GM13976 (cell line): ENCODE results near the gene CRHR1.
"Not testable (repeated sequence)": the region's sequence is repeated elsewhere in the genome, so short reads cannot be mapped to it uniquely, and the experiment has no call there.

Experiments used
- DNase-seq: peaks from one replicate; pipeline ENCODE4 v3.0.0; 2012; ENCODE audit warnings: low spot score
- in situ Hi-C: fragments of 300-500 bp; cut with MboI; formaldehyde crosslinking; loops from one replicate; pipeline ENCODE4 v1.12.0; 2022; ENCODE audit warnings: low sequenced_read_pairs, mixed read lengths, inconsistent platforms; ENCODE audit not compliant: unreplicated experiment
- TF ChIP-seq, protein P1 (sequence below): IDR thresholded peaks from 2 replicates; pipeline ENCODE4 v1.5.1; 2012; ENCODE audit warnings: borderline replicate concordance, mild to moderate bottlenecking; ENCODE audit not compliant: insufficient read depth; ENCODE audit errors: extremely low read depth, missing control alignments, control extremely low read depth

Gene CRHR1

DNA sequence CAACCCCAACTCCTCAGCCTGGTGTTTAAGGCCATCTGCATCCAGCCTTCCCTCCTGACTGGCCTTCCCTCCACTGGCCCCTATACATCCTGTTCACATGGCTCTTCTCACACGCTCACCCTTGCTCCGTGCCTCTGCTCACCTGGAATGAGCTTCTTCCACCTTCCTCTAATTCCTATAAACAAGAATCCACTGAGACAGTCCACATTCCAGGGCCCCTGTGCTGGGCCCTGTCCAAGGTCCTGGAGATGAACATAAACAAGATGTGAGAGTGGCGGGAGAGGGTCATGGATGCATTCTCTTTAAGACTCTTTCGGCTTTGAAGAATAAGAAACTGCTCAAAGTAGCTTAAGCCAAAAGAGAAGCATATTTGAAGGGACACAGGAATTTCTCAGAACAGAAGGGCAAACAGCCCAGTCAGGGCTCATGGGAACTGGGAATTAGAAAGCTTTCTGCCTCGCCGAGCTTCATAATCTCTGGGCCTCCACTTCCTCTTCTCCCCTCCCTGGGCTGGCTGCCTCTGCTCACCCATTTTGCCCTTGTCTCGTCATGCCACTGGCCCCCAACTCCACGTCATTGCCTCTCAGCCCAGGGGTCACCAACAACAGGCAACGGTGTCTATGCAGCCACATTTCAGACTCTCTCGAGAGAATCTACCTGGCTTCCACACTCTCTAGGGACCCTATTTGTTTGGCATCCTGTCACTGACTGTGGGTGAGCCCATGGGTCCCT lies 74.0 kb downstream of the CRHR1 start:
- in situ Hi-C loops, result no loop called here
- TF ChIP-seq, protein P1, sequence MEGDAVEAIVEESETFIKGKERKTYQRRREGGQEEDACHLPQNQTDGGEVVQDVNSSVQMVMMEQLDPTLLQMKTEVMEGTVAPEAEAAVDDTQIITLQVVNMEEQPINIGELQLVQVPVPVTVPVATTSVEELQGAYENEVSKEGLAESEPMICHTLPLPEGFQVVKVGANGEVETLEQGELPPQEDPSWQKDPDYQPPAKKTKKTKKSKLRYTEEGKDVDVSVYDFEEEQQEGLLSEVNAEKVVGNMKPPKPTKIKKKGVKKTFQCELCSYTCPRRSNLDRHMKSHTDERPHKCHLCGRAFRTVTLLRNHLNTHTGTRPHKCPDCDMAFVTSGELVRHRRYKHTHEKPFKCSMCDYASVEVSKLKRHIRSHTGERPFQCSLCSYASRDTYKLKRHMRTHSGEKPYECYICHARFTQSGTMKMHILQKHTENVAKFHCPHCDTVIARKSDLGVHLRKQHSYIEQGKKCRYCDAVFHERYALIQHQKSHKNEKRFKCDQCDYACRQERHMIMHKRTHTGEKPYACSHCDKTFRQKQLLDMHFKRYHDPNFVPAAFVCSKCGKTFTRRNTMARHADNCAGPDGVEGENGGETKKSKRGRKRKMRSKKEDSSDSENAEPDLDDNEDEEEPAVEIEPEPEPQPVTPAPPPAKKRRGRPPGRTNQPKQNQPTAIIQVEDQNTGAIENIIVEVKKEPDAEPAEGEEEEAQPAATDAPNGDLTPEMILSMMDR, result no peak
- DNase-seq, result no peak

DNA sequence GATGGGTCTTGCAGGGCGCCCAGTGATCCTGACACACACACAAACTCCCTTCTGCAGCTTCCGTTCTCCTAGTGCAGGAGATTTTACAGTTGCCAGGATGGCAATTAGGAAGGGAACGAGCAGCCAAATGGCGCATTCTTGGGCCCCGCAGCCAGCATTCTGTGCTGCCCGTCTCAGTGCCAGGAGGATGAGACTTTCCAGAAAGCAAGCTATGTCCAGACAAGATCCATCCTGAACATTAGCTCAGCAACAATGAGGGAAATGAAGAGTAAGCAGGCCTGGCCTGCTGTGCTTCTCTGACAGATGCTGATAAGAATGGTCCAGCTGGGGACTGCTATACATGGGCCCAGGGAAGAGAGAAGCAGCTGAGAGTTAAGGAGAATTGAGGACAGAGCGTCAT lies 77.0 kb downstream of the CRHR1 start:
- no peak for DNase-seq
- in situ Hi-C loops, result no loop called here
- TF ChIP-seq, protein P1, result no peak

DNA sequence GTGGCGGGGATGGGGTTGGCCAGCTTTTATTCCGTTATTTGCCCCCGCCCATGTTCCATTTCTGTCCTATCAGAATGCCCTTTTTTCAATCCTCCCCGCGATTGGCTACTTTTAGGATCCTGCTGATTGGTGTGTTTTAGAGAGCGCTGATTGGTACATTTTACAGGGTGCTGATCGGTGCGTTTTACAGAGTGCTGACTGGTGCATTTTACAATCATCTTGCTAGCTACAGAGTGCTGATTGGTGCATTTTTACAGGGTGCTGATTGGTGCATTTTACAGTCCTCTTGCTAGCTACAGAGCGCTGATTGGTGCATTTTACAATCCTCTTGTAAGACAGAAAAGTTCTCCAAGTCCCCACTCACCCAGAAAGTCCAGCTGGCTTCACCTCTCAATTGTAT lies 78.0 kb downstream of the CRHR1 start:
- in situ Hi-C loops, DNase-seq: not testable (repeated sequence)

DNA sequence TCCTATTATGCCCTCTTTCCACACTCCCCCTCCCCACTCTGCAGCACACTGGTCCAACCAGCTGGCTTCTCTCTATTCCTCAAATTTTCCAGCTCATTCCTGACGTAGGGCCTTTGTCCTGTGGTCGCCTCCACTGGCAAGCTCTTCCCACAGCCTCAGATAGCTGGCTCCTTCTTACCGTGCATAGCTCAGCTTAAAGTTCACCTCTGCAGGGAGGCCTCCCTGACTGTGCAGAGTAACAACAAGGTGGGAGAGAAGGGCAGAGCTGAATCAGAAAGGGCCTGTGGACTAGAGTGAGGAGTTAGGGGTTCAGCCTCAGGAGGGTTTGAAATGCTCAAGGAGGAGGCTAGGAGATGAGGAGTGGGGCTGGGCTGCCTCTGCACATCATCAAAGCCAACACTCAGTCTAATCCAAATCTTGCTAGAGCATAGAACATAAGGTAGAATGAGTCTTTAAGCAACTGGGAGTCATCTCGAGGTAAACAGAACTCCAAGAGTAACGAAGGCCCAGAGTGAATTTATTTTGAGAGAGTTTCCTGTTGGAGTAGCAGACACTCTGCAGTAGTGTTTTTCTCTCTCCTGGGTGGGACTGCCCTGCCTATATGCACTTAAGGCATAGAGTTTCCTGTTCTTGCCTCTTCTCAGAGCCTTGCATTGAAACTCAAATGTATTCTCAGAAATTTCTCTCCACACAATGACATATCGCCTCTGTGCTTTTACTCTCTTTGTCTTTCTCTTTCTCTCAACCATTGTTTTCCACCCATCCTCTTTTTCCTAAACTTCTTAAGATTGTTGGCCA lies 79.9 kb downstream of the CRHR1 start:
- no peak for DNase-seq
- in situ Hi-C loops, result no loop called here
- TF ChIP-seq, protein P1, result no peak

DNA sequence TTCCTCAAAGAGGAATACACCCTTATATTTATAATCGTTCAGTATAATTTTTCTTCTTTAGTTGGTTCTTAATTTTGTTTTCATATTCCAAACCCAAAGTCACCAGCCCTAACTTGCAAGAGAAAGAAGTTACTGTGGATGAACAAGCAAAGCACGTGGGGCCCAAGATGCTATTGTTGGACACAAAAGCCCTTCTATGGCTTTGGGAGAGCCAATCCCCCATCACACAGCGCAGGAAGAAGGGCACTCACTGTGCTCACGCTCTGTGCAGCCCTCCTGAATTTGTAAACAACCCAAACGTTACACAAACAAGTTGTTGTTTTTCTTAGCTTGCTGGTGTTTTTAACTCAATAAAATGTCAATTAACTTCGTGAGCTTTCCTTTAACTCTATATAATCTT lies 83.1 kb downstream of the CRHR1 start:
- TF ChIP-seq, protein P1, result no peak
- no peak for DNase-seq
- in situ Hi-C loops, result no loop called here

DNA sequence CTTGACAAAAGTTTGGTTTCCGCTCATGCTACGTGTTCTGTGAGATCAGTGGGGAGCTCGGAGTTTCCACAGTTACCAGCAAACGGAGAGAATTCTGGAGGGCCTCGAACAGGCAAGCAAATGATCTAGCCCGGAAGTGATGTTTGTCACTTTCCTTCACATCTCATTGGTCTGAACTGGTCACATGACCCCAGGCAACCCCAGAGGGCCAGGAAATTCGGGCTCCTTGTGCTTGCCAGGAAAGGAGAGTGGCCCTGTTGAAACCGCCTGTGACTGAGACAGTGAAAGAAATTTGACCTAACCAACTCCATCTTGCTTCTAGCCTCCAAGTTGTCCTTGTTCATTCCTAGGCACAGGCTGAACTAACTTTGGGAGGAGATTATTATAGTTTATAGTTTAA lies 83.6 kb downstream of the CRHR1 start:
- no peak for DNase-seq
- in situ Hi-C loops, result no loop called here
- TF ChIP-seq, protein P1, result no peak

DNA sequence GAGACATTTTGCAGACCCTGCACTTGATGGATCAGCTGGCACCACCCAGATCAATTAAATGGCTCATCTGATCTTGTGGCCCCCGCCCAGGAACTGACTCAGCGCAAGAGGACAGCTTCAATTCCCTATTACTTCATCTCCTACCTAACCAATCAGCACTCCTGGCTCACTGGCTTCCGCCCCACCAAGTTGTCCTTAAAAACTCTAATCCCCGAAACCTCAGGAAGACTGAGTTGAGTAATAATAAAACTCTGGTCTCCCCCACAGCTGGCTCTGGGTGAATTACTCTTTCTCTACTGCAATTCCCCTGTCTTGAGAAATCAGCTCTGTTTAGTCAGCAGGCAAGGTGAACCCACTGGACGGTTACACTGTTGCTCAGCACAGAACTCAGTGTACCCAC lies 84.2 kb downstream of the CRHR1 start:
- TF ChIP-seq, protein P1, result no peak
- in situ Hi-C loops, result no loop called here
- DNase-seq, result no peak
